Endothelial cell of umbilical vein (primary cell): Measurements from ENCODE around the gene CROCC2.

Source experiments
- CTCF ChIP-seq, 2 donors: IDR thresholded peaks; 1 replicate in 1 of 2; 2 replicates in 1 of 2; pipeline ENCODE4 v1.5.1; 2011; ENCODE audit warnings: low read length in 2 of 2, mild to moderate bottlenecking in 2 of 2, moderate library complexity in 2 of 2, control low read depth in 1 of 2, inconsistent platforms in 1 of 2, low read depth in 1 of 2; ENCODE audit not compliant: insufficient read depth in 1 of 2; ENCODE audit errors: extremely low read depth in 1 of 2
- MAX ChIP-seq: IDR thresholded peaks from 2 replicates; pipeline ENCODE4 v1.6.1; 2011; ENCODE audit not compliant: insufficient read depth, insufficient read length
- POLR2A ChIP-seq: IDR thresholded peaks from 2 replicates; pipeline ENCODE4 v1.6.1; 2012; ENCODE audit warnings: low read depth, mild to moderate bottlenecking, control low read depth, low read length

- TF ChIP-seq CTCF (IDR thresholded peaks at IDR 0.05; ENCODE audit: extremely low read depth in 1 of 2, insufficient read depth in 1 of 2, low read depth in 1 of 2, low read length in 2 of 2) (no peak), MAX (no peak), POLR2A (no peak)
These were observed 27.2 kb downstream of the CROCC2 start for GRCh38 chr2:240933048-240933965.
